NCI-H2029 treated with DMSO at 0.1 percent for 48 hours (cell line): ENCODE measurements around the gene BRD7.

Experiments used
- DNase-seq: peaks from one replicate; lab custom pipeline; 2025; lab: John Stamatoyannopoulos, UW

The BRD7 gene

GRCh38 chr16:50271148-50272041, 97.4 kb downstream of the BRD7 start:
- no peak for DNase-seq

GRCh38 chr16:50270510-50271147, 98.2 kb downstream of the BRD7 start:
- no peak for DNase-seq

GRCh38 chr16:50269769-50270509, 98.8 kb downstream of the BRD7 start:
- no peak for DNase-seq

GRCh38 chr16:50269061-50269705, 99.6 kb downstream of the BRD7 start:
- no peak for DNase-seq

- DNase-seq, result no peak
Observed at GRCh38 chr16:50268352-50268751, 100.4 kb downstream of the BRD7 start.

GRCh38 chr16:50267651-50268050, 101.1 kb downstream of the BRD7 start:
- DNase-seq, result no peak

- DNase-seq, result no peak
Observed at GRCh38 chr16:50267151-50267631, 101.6 kb downstream of the BRD7 start.

- DNase-seq, result no peak
Observed at GRCh38 chr16:50266337-50267091, 102.3 kb downstream of the BRD7 start, which contains the start of gene ADCY7. Gene ADCY7, plus strand, starts transcription at chr16:50266551. Its CDS starts 21,629 bp downstream, at chr16:50288180.
